Mononuclear cell (primary cell): ENCODE results near the gene INA. TPM values are rescaled to one million over a fixed set of nuclear protein-coding genes. Genes with fewer than 3 reads are reported as not detected.

ENCODE experiments used
- H3K27me3 ChIP-seq: 2 replicates; pipeline ENCODE4 v1.6.0; 2011; ENCODE audit warnings: low read length, control low read depth; ENCODE audit not compliant: insufficient read depth
- H3K4me1 ChIP-seq: 2 replicates; pipeline ENCODE4 v1.5.1; 2011; ENCODE audit warnings: mild to moderate bottlenecking, low read length, control low read depth; ENCODE audit not compliant: insufficient read depth
- H3K4me3 ChIP-seq: 2 replicates; pipeline ENCODE4 v1.5.1; 2011; ENCODE audit warnings: mild to moderate bottlenecking, low read length, moderate library complexity
- H3K9me3 ChIP-seq: 2 replicates; pipeline ENCODE4 v1.5.1; 2011; ENCODE audit warnings: low read depth, mild to moderate bottlenecking, control low read depth, low read length
- total RNA-seq: library from RNA; depleted of rRNA; stranded (reverse); fragments of >200 nt; gene quantifications from one replicate; pipeline ENCODE4 v1.2.3, GENCODE V29; 2012

INA gene
- total RNA-seq, 1 donor: 0.10 TPM

GRCh38 chr10:103287992-103288391 is 11.1 kb downstream of the INA start:
- Histone ChIP-seq H3K4me3 (no peak overlapping the region), H3K27me3 (peaks cover 10% of the 10 kb centered on the region), H3K4me1 (peaks cover 14% of the 10 kb centered on the region), H3K9me3 (no peaks in the 10 kb centered on the region)

- H3K4me3 ChIP-seq: no peak overlapping the region
- H3K9me3 ChIP-seq: no peaks in the 10 kb centered on the region
- peaks cover 10% of the 10 kb centered on the region for H3K27me3 ChIP-seq
- H3K4me1 ChIP-seq: no peaks in the 10 kb centered on the region
Measured at GRCh38 chr10:103291588-103291987, 14.7 kb downstream of the INA start.

DNA sequence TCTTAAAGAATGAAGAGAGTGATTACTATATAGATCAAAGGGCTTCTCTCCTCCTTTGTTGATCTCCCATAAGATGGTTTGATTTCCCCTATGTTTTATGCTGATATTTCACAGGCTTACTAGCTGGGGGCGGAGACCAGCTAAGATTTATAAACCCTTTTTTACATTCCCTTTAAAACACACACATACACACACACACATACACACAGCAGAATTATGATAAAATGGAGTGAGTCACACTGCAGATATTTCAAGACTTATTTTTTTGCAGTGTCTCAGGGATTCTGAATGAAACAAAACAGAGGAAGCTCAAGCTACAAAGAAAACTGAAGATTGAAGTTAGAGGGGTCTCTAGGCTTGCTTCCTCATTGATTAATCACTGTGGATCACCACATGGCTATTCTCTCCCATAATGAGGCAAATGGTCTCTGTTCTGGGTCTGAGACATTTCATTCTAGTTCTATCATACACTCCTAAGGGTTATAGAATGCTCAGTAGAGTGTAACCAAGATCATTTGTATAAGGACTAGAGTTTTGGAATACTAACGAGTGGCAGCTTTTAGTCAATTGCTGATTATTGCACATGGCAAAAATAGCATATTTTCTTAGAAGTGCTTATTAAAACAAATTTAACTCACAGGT is 18.6 kb downstream of the INA start:
- H3K4me1 ChIP-seq: no peaks in the 10 kb centered on the region
- no peaks in the 10 kb centered on the region for H3K27me3 ChIP-seq
- no peaks in the 10 kb centered on the region for H3K9me3 ChIP-seq
- H3K4me3 ChIP-seq: no peak overlapping the region

GRCh38 chr10:103307594-103307993 is 30.7 kb downstream of the INA start:
- no peaks in the 10 kb centered on the region for H3K9me3 ChIP-seq
- H3K4me3 ChIP-seq: no peak overlapping the region
- H3K27me3 ChIP-seq: no peaks in the 10 kb centered on the region
- H3K4me1 ChIP-seq: no peaks in the 10 kb centered on the region

DNA sequence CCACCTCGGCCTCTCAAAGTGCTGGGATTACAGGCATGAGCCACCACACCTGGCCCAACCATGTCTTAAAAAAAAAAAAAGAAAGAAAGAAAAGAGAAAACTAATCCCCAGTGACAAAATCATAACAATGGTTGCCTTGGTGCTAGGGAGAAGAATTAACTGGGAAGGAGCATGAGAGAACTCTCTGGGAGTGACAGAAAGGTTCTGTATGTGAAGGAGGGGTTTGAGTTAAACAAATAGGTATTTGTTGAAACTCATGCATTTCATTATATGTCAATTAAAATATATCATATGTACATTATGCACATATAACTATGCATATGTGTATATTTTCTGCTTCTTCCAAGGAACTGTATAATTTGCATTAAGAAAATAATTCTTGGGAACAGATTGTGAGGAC is 33.3 kb downstream of the INA start:
- Histone ChIP-seq H3K4me3 (no peak overlapping the region), H3K27me3 (no peaks in the 10 kb centered on the region), H3K4me1 (no peaks in the 10 kb centered on the region)

GRCh38 chr10:103316087-103316486 is 39.1 kb downstream of the INA start:
- Histone ChIP-seq H3K4me1 (no peaks in the 10 kb centered on the region), H3K4me3 (no peak overlapping the region), H3K27me3 (no peaks in the 10 kb centered on the region), H3K9me3 (no peaks in the 10 kb centered on the region)

More for the DNA sequence above, 33.3 kb downstream of the INA start:
- H3K9me3 ChIP-seq: no peaks in the 10 kb centered on the region

DNA sequence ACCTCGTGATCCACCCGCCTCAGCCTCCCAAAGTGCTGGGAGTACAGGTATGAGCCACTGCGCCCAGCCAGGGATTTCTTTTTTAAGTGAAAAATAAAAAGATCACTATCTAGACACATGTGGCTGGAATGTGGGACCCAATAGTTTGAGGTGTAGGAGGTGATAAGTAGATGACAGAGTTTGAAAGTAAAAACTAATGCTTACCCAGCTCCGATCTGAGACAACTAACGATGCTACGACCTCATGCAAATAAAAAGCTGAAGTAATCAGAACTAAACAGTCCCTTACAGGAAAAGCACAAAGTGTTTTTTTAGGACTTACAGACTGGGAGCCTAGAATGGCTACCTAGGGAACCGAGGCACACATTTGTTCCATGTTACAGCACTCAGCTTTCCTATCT is 51.0 kb downstream of the INA start:
- Histone ChIP-seq H3K9me3 (no peaks in the 10 kb centered on the region), H3K4me1 (no peaks in the 10 kb centered on the region), H3K4me3 (no peak overlapping the region), H3K27me3 (no peaks in the 10 kb centered on the region)

GRCh38 chr10:103333934-103334520 is 57.1 kb downstream of the INA start:
- no peaks in the 10 kb centered on the region for H3K4me1 ChIP-seq
- H3K9me3 ChIP-seq: no peaks in the 10 kb centered on the region
- H3K4me3 ChIP-seq: no peak overlapping the region
- no peaks in the 10 kb centered on the region for H3K27me3 ChIP-seq

GRCh38 chr10:103334567-103334966 is 57.6 kb downstream of the INA start:
- Histone ChIP-seq H3K9me3 (no peaks in the 10 kb centered on the region), H3K4me3 (no peak overlapping the region), H3K4me1 (no peaks in the 10 kb centered on the region), H3K27me3 (no peaks in the 10 kb centered on the region)

DNA sequence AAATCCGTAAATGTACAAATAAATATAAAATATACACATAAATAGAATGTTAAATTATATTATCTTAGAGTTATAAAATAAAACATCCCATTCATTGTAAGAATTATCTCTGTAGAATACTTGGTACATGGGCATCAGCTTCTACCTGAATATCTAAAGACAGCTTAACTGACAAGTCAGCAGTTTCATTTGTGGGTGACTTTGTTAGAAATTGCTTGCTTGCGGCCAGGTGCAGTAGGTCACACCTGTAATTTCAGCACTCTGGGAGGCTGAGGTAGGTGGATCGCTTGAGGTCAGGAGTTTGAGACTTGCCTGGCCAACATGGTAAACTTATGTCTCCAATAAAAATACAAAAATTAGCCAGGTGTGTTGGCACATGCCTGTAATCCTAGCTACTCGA is 59.4 kb downstream of the INA start:
- no peaks in the 10 kb centered on the region for H3K9me3 ChIP-seq
- H3K4me1 ChIP-seq: no peaks in the 10 kb centered on the region
- H3K27me3 ChIP-seq: no peaks in the 10 kb centered on the region
- H3K4me3 ChIP-seq: no peak overlapping the region

Other genes starting within 250 kb of the INA start
- 62.2 TPM for gene NT5C2, start 83.9 kb upstream of the INA start, total RNA-seq
- not detected for gene RPEL1, start 31.3 kb upstream of the INA start, total RNA-seq
- gene PCGF6, start 74.0 kb downstream of the INA start, total RNA-seq: 3.3 TPM
- gene TAF5, start 90.8 kb downstream of the INA start, total RNA-seq: 4.8 TPM
- 85.0 TPM for gene ATP5MK, start 119.3 kb downstream of the INA start, total RNA-seq
- 8.4 TPM for gene PDCD11, start 119.5 kb downstream of the INA start, total RNA-seq
- 10.3 TPM for gene CALHM2, start 175.2 kb downstream of the INA start, total RNA-seq
- gene CALHM1, start 181.8 kb downstream of the INA start, total RNA-seq: not detected
- gene CALHM3, start 202.1 kb downstream of the INA start, total RNA-seq: not detected
- gene NEURL1, start 216.6 kb downstream of the INA start, total RNA-seq: 4.8 TPM